MM.1S (cell line): ENCODE results near the gene LINC01488.

ENCODE experiments used
- DNase-seq: peaks from one replicate; pipeline ENCODE4 v3.0.0-alpha.2; 2015
- H2AFZ ChIP-seq: fragments of 300-600 bp; sonication (generic); 2 replicates; pipeline ENCODE4 v1.6.0; 2016; ENCODE audit warnings: antibody characterized with exemption, low read length
- H3F3A ChIP-seq: fragments of 300-600 bp; sonication (generic); 2 replicates; pipeline ENCODE4 v1.6.1; 2016; ENCODE audit warnings: mild to moderate bottlenecking, antibody characterized with exemption, low read length, moderate library complexity, mixed read lengths; ENCODE audit not compliant: insufficient read depth
- H3K27ac ChIP-seq: fragments of 300-600 bp; sonication (generic); 2 replicates; pipeline ENCODE4 v1.5.1; 2016; ENCODE audit warnings: mild to moderate bottlenecking, low read length
- H3K27me3 ChIP-seq: fragments of 300-600 bp; sonication (generic); replicated peaks from 2 replicates; pipeline ENCODE4 v1.6.0; 2016; ENCODE audit warnings: low read length; ENCODE audit not compliant: insufficient read depth
- H3K36me3 ChIP-seq: fragments of 300-600 bp; sonication (generic); replicated peaks from 2 replicates; pipeline ENCODE4 v1.6.1; 2016; ENCODE audit warnings: mild to moderate bottlenecking, low read length, mixed read lengths; ENCODE audit not compliant: insufficient read depth
- H3K4me1 ChIP-seq: fragments of 300-600 bp; sonication (generic); 2 replicates; pipeline ENCODE4 v1.6.1; 2016; ENCODE audit warnings: low read length, mixed read lengths
- H3K4me2 ChIP-seq: fragments of 300-600 bp; sonication (generic); 2 replicates; pipeline ENCODE4 v1.6.0; 2016; ENCODE audit warnings: low read depth, low read length
- H3K4me3 ChIP-seq: fragments of 300-600 bp; sonication (generic); 2 replicates; pipeline ENCODE4 v1.5.1; 2016; ENCODE audit warnings: low read length, mixed read lengths
- H3K79me2 ChIP-seq: fragments of 300-600 bp; sonication (generic); 2 replicates; pipeline ENCODE4 v1.6.1; 2016; ENCODE audit warnings: mixed run types, low read length, mixed read lengths
- H3K9ac ChIP-seq: fragments of 300-600 bp; sonication (generic); 2 replicates; pipeline ENCODE4 v1.6.1; 2016; ENCODE audit warnings: low read length, mixed read lengths
- H3K9me2 ChIP-seq: fragments of 300-600 bp; sonication (generic); replicated peaks from 2 replicates; pipeline ENCODE4 v1.6.1; 2016; ENCODE audit warnings: mild to moderate bottlenecking, low read length, mixed read lengths; ENCODE audit not compliant: insufficient read depth
- H3K9me3 ChIP-seq: fragments of 300-600 bp; sonication (generic); replicated peaks from 2 replicates; pipeline ENCODE4 v1.6.1; 2016; ENCODE audit warnings: mild to moderate bottlenecking, low read length, mixed read lengths; ENCODE audit not compliant: insufficient read depth
- H4K20me1 ChIP-seq: fragments of 300-600 bp; sonication (generic); 2 replicates; pipeline ENCODE4 v1.6.1; 2016; ENCODE audit warnings: mild to moderate bottlenecking, low read length, moderate library complexity, mixed read lengths; ENCODE audit not compliant: insufficient read depth
- CTCF ChIP-seq: fragments of 300-600 bp; sonication (generic); IDR thresholded peaks from 2 replicates; pipeline ENCODE4 v1.5.1; 2016; ENCODE audit warnings: antibody characterized with exemption, low read length, mixed read lengths
- EZH2 ChIP-seq: fragments of 300-600 bp; sonication (generic); optimal IDR thresholded peaks from 2 replicates; pipeline ENCODE3; 2017; ENCODE audit warnings: low read depth, mild to moderate bottlenecking, antibody characterized with exemption, low read length, mixed read lengths
- EZH2phosphoT487 ChIP-seq: fragments of 300-600 bp; sonication (generic); IDR thresholded peaks from 2 replicates; pipeline ENCODE4 v1.6.1; 2018; ENCODE audit warnings: antibody characterized with exemption, low read length

Gene LINC01488

GRCh38 chr11:69473276-69473845 is 8.1 kb upstream of the LINC01488 start:
- H3F3A ChIP-seq = no peaks in the 10 kb centered on the region
- H3K36me3 ChIP-seq = no peaks in the 10 kb centered on the region
- TF ChIP-seq CTCF = no peak
- no peak for TF ChIP-seq EZH2phosphoT487
- TF ChIP-seq EZH2 = no peak
- H2AFZ ChIP-seq = no peak overlapping the region
- no peaks in the 10 kb centered on the region for H3K9me3 ChIP-seq
- no peaks in the 10 kb centered on the region for H3K4me1 ChIP-seq
- no peaks in the 10 kb centered on the region for H3K9me2 ChIP-seq
- no peak overlapping the region for H3K27ac ChIP-seq
- no peaks in the 10 kb centered on the region for H3K79me2 ChIP-seq
- H3K4me2 ChIP-seq = no peak overlapping the region
- H4K20me1 ChIP-seq = no peaks in the 10 kb centered on the region
- no peak for DNase-seq
- no peak overlapping the region for H3K9ac ChIP-seq
- H3K4me3 ChIP-seq = no peak overlapping the region
- H3K27me3 ChIP-seq = peaks cover 99% of the 10 kb centered on the region

- TF ChIP-seq EZH2 = no peak
- TF ChIP-seq CTCF = no peak
- TF ChIP-seq EZH2phosphoT487 = no peak
- Histone ChIP-seq H3K9ac (no peak overlapping the region), H3F3A (no peaks in the 10 kb centered on the region), H3K36me3 (no peaks in the 10 kb centered on the region), H3K4me3 (no peak overlapping the region), H3K4me1 (no peaks in the 10 kb centered on the region), H2AFZ (no peak overlapping the region), H4K20me1 (no peaks in the 10 kb centered on the region), H3K4me2 (no peak overlapping the region), H3K27ac (no peak overlapping the region), H3K27me3 (peaks cover 97% of the 10 kb centered on the region), H3K79me2 (no peaks in the 10 kb centered on the region), H3K9me2 (no peaks in the 10 kb centered on the region), H3K9me3 (no peaks in the 10 kb centered on the region)
- DNase-seq = no peak
These were observed 6.7 kb upstream of the LINC01488 start for GRCh38 chr11:69474736-69475135.

GRCh38 chr11:69475141-69475865 is 6.2 kb upstream of the LINC01488 start:
- Histone ChIP-seq H3K4me3 (no peak overlapping the region), H3K27me3 (peaks cover 97% of the 10 kb centered on the region), H3K4me2 (no peak overlapping the region), H3K9me2 (no peaks in the 10 kb centered on the region), H3K4me1 (no peaks in the 10 kb centered on the region), H3K79me2 (no peaks in the 10 kb centered on the region), H3F3A (no peaks in the 10 kb centered on the region), H2AFZ (no peak overlapping the region), H3K36me3 (no peaks in the 10 kb centered on the region), H3K9ac (no peak overlapping the region), H4K20me1 (no peaks in the 10 kb centered on the region), H3K27ac (no peak overlapping the region), H3K9me3 (no peaks in the 10 kb centered on the region)
- TF ChIP-seq EZH2phosphoT487 (no peak), CTCF (no peak), EZH2 (no peak)
- DNase-seq = no peak
